Esophagus squamous epithelium (tissue), 4 donors: ENCODE data around the gene NR5A2.

Source experiments
- CTCF ChIP-seq, 6 experiments: fragments of 450-650 bp in 4 of 6; fragments of 200-600 bp in 2 of 6; sonication (generic) in 2 of 6; IDR thresholded peaks; one replicate each; pipeline ENCODE4 v1.5.1; 2016 to 2019; ENCODE audit warnings: antibody characterized with exemption in 6 of 6, mild to moderate bottlenecking in 4 of 6, moderate library complexity in 4 of 6
- POLR2A ChIP-seq, 4 donors: fragments of 450-650 bp; IDR thresholded peaks; one replicate each; pipeline ENCODE4 v1.6.1; 2017; ENCODE audit warnings: antibody characterized with exemption in 4 of 4, mild to moderate bottlenecking in 4 of 4, moderate library complexity in 3 of 4

DNA sequence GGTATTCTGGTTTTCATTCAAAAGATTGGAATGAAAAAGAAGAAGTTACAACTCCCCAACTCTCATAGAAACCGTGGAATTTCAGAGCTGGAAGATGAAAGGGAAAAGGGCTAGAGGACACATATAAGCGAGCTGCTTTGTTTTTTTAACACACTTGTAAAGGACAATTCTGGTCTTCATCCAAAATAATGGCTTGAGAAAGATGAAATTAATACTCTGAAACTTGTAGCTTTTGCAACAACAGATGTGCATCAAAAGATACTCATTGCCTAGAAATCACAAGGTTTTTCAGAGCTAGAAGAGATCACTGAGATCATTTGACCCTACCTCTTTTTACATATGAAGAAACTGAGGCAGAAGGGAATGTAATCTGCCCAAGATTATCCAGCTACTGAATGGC is 25.6 kb downstream of the NR5A2 start:
- TF ChIP-seq CTCF (IDR thresholded peaks at IDR 0.05) = no peak
- no peak for TF ChIP-seq POLR2A (IDR thresholded peaks at IDR 0.05)
